Activated CD8-positive, alpha-beta T cell treated with anti-CD3 and anti-CD28 coated beads, Interleukin-2, amount 10 ng/mL, durations not matched to agents 7 days and 5 days (primary cell): ENCODE measurements around the gene PAN3. TPM values are rescaled to one million over a fixed set of nuclear protein-coding genes. Genes with fewer than 3 reads are reported as not detected.

Experiments used
- ATAC-seq: fragments of 150-1000 bp; cut with Tn5 transposase; one replicate; pipeline ENCODE4 v1.10.0; 2021; ENCODE audit warnings: moderate library complexity
- CTCF ChIA-PET: fragments of 350-600 bp; sonication (Branson Sonifier 250); formaldehyde crosslinking; loops from one replicate; lab custom pipeline; 2021; ENCODE audit warnings: antibody characterized with exemption; lab: Charles Lee
- POLR2A ChIA-PET: fragments of 350-600 bp; sonication (Branson Sonifier 250); formaldehyde crosslinking; loops from one replicate; lab custom pipeline; 2021; ENCODE audit warnings: antibody characterized with exemption; lab: Charles Lee
- DNase-seq: peaks from one replicate; pipeline ENCODE4 v3.0.0-alpha.2; 2020
- H3K27ac Mint-ChIP-seq: one replicate; pipeline ENCODE4 v1.8.0; 2021; ENCODE audit warnings: mild to moderate bottlenecking, mixed read lengths
- H3K27me3 Mint-ChIP-seq: one replicate; pipeline ENCODE4 v1.8.0; 2021; ENCODE audit warnings: low read depth, mixed read lengths
- H3K36me3 Mint-ChIP-seq: one replicate; pipeline ENCODE4 v1.8.0; 2021; ENCODE audit warnings: low read depth, mixed read lengths
- H3K4me1 Mint-ChIP-seq: one replicate; pipeline ENCODE4 v1.8.0; 2021; ENCODE audit warnings: low read depth, mixed read lengths
- H3K4me3 Mint-ChIP-seq: one replicate; pipeline ENCODE4 v1.8.0; 2021; ENCODE audit warnings: mild to moderate bottlenecking, mixed read lengths
- H3K9me3 Mint-ChIP-seq: one replicate; pipeline ENCODE4 v1.8.0; 2022; ENCODE audit warnings: mixed read lengths; ENCODE audit not compliant: insufficient read depth
- total RNA-seq, 2 experiments: library from RNA; stranded (reverse); gene quantifications; one replicate each; pipeline ENCODE4 v1.2.3, GENCODE V29; 2021

The PAN3 gene
- total RNA-seq, 2 experiments from 2014 or later = 40.2 to 42.2 TPM

GRCh38 chr13:28328271-28328607 lies 189.9 kb downstream of the PAN3 start:
- ATAC-seq = no peak
- Mint-ChIP-seq H3K4me3 (no peak overlapping the region), H3K4me1 (peaks cover 10% of the 10 kb centered on the region), H3K9me3 (no peaks in the 10 kb centered on the region), H3K36me3 (no peaks in the 10 kb centered on the region), H3K27me3 (no peaks in the 10 kb centered on the region), H3K27ac (no peak overlapping the region)
- POLR2A ChIA-PET = no interaction called here
- DNase-seq = no peak
- CTCF ChIA-PET = no interaction called here

GRCh38 chr13:28329395-28330158 lies 191.2 kb downstream of the PAN3 start:
- peaks cover 10% of the 10 kb centered on the region for H3K4me1 Mint-ChIP-seq
- POLR2A ChIA-PET = no interaction called here
- ATAC-seq (no peak), DNase-seq (no peak)
- no peak overlapping the region for H3K27ac Mint-ChIP-seq
- H3K4me3 Mint-ChIP-seq = no peak overlapping the region
- no peaks in the 10 kb centered on the region for H3K9me3 Mint-ChIP-seq
- H3K36me3 Mint-ChIP-seq = no peaks in the 10 kb centered on the region
- H3K27me3 Mint-ChIP-seq = no peaks in the 10 kb centered on the region
- CTCF ChIA-PET = no interaction called here

GRCh38 chr13:28333204-28333881 lies 195.0 kb downstream of the PAN3 start:
- ChIA-PET CTCF (interaction anchor here (1.0 to 2.1 kb wide), 2 partner anchors 9 to 303 kb away, joined by 3 to 8 read pairs; no protein-coding TSS in a partner anchor), POLR2A (no interaction called here)
- ATAC-seq (no peak), DNase-seq (no peak)
- no peak overlapping the region for H3K27ac Mint-ChIP-seq
- H3K9me3 Mint-ChIP-seq = no peaks in the 10 kb centered on the region
- H3K4me3 Mint-ChIP-seq = no peak overlapping the region
- H3K4me1 Mint-ChIP-seq = peaks cover 10% of the 10 kb centered on the region
- H3K27me3 Mint-ChIP-seq = peaks cover 5% of the 10 kb centered on the region
- no peaks in the 10 kb centered on the region for H3K36me3 Mint-ChIP-seq

DNA sequence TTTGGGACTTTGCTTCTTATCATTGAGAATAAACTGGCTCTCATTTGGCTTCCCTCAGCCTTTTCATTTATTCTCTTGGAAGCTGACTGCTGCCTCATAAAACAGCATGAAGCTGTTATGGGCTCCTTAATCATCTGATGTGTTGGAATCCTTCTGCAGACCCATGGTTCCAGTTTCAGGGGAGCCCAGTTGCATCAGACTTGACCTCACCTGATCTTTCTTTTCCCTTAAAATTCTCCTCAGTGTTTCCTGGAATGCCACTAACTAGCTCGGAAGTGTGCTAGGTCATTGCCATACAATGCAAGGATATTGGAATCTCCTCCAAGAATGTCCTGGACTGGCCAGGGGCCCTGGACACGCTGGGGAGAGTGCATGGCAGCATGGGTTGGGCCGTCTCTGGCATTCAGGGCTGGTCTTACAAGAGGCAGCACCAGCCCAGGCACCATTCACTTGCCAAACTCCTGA lies 197.9 kb downstream of the PAN3 start:
- Mint-ChIP-seq H3K36me3 (no peaks in the 10 kb centered on the region), H3K9me3 (no peaks in the 10 kb centered on the region), H3K4me1 (peaks cover 16% of the 10 kb centered on the region), H3K27ac (no peak overlapping the region), H3K27me3 (peaks cover 5% of the 10 kb centered on the region), H3K4me3 (no peak overlapping the region)
- POLR2A ChIA-PET = no interaction called here
- ATAC-seq = no peak
- CTCF ChIA-PET = no interaction called here
- DNase-seq = no peak

GRCh38 chr13:28337166-28338005 lies 199.0 kb downstream of the PAN3 start:
- no peaks in the 10 kb centered on the region for H3K36me3 Mint-ChIP-seq
- H3K4me3 Mint-ChIP-seq = no peak overlapping the region
- ATAC-seq (no peak), DNase-seq (no peak)
- H3K27ac Mint-ChIP-seq = no peak overlapping the region
- ChIA-PET CTCF (no interaction called here), POLR2A (no interaction called here)
- H3K27me3 Mint-ChIP-seq = peaks cover 5% of the 10 kb centered on the region
- no peaks in the 10 kb centered on the region for H3K9me3 Mint-ChIP-seq
- peaks cover 16% of the 10 kb centered on the region for H3K4me1 Mint-ChIP-seq

DNA sequence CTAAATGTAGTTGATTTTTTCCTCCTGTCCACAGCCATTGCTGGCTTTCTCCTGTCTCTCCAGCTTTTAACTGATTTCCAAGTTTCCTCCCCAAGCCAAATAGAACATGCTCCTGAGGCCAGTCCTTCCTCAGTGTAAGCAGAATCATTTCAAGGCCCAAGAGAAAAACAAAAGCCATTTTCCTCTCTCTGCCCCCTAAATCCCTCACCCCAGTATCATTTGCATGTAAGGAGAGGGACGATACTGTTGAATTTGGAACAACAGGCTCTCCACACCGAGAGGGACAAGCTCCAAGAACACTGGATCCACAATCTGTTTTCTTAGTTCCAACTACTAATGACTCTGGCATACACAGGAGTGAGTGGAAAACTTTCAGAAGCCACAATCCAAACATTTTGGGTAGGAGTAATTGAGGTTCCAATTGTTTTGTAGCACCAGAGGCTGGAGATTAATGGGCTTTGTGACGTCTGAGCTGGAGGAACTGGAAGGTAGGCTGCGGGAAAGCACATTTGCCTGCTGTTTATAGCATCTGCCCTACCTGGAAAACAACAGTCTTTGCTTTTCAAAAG lies 199.7 kb downstream of the PAN3 start:
- CTCF ChIA-PET = no interaction called here
- DNase-seq = no peak
- H3K9me3 Mint-ChIP-seq = no peaks in the 10 kb centered on the region
- H3K27me3 Mint-ChIP-seq = peaks cover 5% of the 10 kb centered on the region
- H3K36me3 Mint-ChIP-seq = no peaks in the 10 kb centered on the region
- no peak overlapping the region for H3K27ac Mint-ChIP-seq
- no peak for ATAC-seq
- POLR2A ChIA-PET = no interaction called here
- no peak overlapping the region for H3K4me3 Mint-ChIP-seq
- peaks cover 12% of the 10 kb centered on the region for H3K4me1 Mint-ChIP-seq

GRCh38 chr13:28338742-28339141 lies 200.4 kb downstream of the PAN3 start:
- Mint-ChIP-seq H3K9me3 (no peaks in the 10 kb centered on the region), H3K27ac (no peak overlapping the region), H3K36me3 (no peaks in the 10 kb centered on the region), H3K4me3 (no peak overlapping the region), H3K4me1 (peaks cover 6% of the 10 kb centered on the region), H3K27me3 (peaks cover 5% of the 10 kb centered on the region)
- no peak for DNase-seq
- CTCF ChIA-PET = no interaction called here
- POLR2A ChIA-PET = no interaction called here
- no peak for ATAC-seq

DNA sequence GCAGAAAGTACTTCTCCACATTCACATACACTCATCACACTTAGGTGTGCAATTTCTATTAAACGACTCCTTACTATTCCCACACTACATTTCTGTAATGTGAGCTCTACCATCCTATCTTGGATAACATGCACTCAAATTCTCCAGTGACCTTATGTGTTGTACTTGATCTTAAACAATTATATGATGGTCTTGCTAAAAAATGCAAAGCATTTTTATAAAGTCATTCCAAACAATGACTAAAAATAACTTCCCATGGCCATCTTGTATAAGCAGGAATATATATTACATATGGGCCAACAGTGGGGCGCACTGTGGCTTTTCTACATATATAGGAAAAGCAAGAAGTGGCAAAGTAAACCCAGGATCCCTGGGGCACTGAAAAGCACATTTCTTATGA lies 201.1 kb downstream of the PAN3 start:
- Mint-ChIP-seq H3K27me3 (peaks cover 5% of the 10 kb centered on the region), H3K27ac (no peak overlapping the region), H3K9me3 (no peaks in the 10 kb centered on the region), H3K4me1 (peaks cover 6% of the 10 kb centered on the region), H3K4me3 (no peak overlapping the region), H3K36me3 (no peaks in the 10 kb centered on the region)
- DNase-seq = no peak
- CTCF ChIA-PET = interaction anchor here (1.0 kb wide), 1 partner anchor 26 kb away, joined by 4 read pairs; no protein-coding TSS in a partner anchor
- POLR2A ChIA-PET = no interaction called here
- ATAC-seq = no peak

DNA sequence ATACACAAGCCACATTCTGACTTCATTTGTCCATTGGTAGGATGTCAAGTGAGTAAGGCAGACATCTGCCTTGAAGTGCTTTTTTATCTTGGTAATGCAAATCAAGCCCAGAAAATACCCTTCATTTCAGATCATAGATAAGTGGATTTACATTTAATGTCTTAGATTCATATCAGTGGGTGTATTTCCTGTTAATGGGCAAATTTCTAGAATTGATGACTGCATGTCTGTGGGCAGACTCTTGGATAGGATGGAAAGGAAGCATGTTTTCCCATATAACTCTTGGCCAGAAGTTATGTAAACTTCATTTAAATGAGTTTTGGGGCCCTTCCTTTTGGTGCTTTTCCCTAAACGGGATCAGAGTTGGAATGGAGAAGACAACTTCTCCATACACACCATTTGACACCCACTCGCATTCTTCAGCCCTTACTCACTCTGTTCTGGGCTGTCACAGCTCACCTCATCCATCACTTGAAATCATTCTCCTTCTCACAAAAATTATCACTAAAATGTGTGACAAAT lies 202.0 kb downstream of the PAN3 start:
- Mint-ChIP-seq H3K27ac (no peak overlapping the region), H3K27me3 (peaks cover 4% of the 10 kb centered on the region), H3K4me3 (no peak overlapping the region), H3K4me1 (peaks cover 6% of the 10 kb centered on the region), H3K9me3 (no peaks in the 10 kb centered on the region), H3K36me3 (no peaks in the 10 kb centered on the region)
- DNase-seq (no peak), ATAC-seq (no peak)
- ChIA-PET POLR2A (no interaction called here), CTCF (interaction anchor here (1.0 kb wide), 1 partner anchor 26 kb away, joined by 4 read pairs; no protein-coding TSS in a partner anchor)

DNA sequence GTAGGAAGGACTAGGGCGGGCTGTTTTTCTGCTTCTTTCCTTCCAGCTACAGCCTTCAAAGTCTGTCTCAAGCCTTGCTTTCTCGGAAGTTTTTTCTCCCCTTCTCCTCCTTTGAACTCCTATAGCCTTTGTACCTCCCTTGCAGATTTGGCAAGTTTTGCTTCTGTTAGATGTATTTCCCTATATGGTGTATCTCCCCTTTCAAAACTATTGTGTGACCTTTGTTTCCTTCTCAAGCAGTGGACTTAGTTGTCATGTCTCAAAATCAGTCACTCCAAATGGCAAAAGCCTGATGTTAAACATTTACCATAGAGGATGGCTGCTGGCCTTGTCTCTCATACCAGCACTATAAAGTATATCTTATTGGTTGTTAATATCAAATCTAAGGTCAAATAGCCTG lies 203.9 kb downstream of the PAN3 start:
- Mint-ChIP-seq H3K9me3 (no peaks in the 10 kb centered on the region), H3K4me1 (peaks cover 9% of the 10 kb centered on the region), H3K36me3 (no peaks in the 10 kb centered on the region), H3K4me3 (no peak overlapping the region), H3K27me3 (peaks cover 9% of the 10 kb centered on the region), H3K27ac (no peak overlapping the region)
- ChIA-PET POLR2A (no interaction called here), CTCF (no interaction called here)
- no peak for ATAC-seq
- DNase-seq = no peak

- Mint-ChIP-seq H3K27me3 (peaks cover 11% of the 10 kb centered on the region), H3K27ac (no peak overlapping the region), H3K36me3 (no peaks in the 10 kb centered on the region), H3K4me1 (peaks cover 20% of the 10 kb centered on the region), H3K4me3 (no peak overlapping the region), H3K9me3 (no peaks in the 10 kb centered on the region)
- POLR2A ChIA-PET = no interaction called here
- ATAC-seq = no peak
- CTCF ChIA-PET = no interaction called here
- DNase-seq = no peak
Observed at GRCh38 chr13:28344163-28344562, 205.8 kb downstream of the PAN3 start.
